ENCODE data around the gene DTNB. TPM values are rescaled to one million over a fixed set of nuclear protein-coding genes. Genes with fewer than 3 reads are reported as not detected.

DTNB gene
- total and polyA plus RNA-seq, 2 experiments from 2014 or later = 31.3 to 33.4 TPM

DNA sequence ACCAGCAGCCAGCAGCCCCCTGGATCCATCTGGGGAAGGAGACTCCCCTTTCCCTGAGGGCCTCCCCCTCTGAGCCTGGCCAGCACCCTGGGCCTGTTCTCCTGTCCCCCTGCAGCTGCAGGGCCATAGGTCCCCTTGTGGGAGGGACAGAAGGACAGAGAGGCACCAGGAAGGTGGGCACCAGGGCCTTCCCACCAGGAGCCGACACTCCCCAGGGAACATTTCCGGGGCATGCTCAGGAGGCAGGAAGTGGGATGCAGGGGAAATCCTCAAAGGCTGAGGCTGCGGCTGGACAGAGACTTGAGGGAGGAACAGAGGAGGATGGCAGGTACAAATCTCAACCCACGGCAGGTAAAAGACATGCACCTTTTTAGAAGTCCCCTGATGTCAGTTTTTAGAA is 317.3 kb downstream of the DTNB start:
- TF ChIP-seq, protein P1, sequence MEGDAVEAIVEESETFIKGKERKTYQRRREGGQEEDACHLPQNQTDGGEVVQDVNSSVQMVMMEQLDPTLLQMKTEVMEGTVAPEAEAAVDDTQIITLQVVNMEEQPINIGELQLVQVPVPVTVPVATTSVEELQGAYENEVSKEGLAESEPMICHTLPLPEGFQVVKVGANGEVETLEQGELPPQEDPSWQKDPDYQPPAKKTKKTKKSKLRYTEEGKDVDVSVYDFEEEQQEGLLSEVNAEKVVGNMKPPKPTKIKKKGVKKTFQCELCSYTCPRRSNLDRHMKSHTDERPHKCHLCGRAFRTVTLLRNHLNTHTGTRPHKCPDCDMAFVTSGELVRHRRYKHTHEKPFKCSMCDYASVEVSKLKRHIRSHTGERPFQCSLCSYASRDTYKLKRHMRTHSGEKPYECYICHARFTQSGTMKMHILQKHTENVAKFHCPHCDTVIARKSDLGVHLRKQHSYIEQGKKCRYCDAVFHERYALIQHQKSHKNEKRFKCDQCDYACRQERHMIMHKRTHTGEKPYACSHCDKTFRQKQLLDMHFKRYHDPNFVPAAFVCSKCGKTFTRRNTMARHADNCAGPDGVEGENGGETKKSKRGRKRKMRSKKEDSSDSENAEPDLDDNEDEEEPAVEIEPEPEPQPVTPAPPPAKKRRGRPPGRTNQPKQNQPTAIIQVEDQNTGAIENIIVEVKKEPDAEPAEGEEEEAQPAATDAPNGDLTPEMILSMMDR (IDR thresholded peaks at IDR 0.05; ENCODE audit: low read depth, low read length) = no peak
- Histone ChIP-seq H3K27me3 (no peaks in the 10 kb centered on the region), H3K27ac (no peak overlapping the region), H3K4me1 (ENCODE audit: low read depth) (no peaks in the 10 kb centered on the region), H3K4me3 (no peak overlapping the region), H3K9me3 (ENCODE audit: low read depth) (no peaks in the 10 kb centered on the region), H3K36me3 (no peaks in the 10 kb centered on the region)
- DNase-seq (ENCODE audit: low read depth in 1 of 2, low spot score in 1 of 2) = no peak

DNA sequence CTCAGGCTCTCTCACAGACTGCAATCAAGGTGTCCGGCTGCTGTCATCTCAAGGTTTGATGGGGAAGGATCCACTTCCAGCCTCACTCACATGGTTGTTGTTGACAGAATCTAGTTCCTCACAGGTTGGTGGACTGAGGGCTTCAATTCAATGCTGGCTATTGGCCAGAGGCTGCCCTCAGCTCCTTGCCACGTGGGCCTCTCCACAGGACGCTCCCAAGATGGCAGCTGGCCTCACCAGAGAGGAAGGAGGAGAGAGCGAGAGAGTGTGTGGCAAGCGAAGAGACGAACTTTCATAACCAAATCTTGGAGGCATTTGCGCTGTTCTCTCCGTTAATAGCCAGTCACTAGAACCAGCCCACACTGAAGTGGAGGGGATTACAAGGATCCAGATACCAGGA is 318.1 kb downstream of the DTNB start:
- Histone ChIP-seq H3K36me3 (no peaks in the 10 kb centered on the region), H3K27me3 (no peaks in the 10 kb centered on the region), H3K4me1 (ENCODE audit: low read depth) (no peaks in the 10 kb centered on the region), H3K4me3 (no peak overlapping the region), H3K9me3 (ENCODE audit: low read depth) (no peaks in the 10 kb centered on the region), H3K27ac (no peak overlapping the region)
- no peak for DNase-seq (ENCODE audit: low read depth in 1 of 2, low spot score in 1 of 2)
- TF ChIP-seq, protein P1 (IDR thresholded peaks at IDR 0.05; ENCODE audit: low read depth, low read length) = no peak

DNA sequence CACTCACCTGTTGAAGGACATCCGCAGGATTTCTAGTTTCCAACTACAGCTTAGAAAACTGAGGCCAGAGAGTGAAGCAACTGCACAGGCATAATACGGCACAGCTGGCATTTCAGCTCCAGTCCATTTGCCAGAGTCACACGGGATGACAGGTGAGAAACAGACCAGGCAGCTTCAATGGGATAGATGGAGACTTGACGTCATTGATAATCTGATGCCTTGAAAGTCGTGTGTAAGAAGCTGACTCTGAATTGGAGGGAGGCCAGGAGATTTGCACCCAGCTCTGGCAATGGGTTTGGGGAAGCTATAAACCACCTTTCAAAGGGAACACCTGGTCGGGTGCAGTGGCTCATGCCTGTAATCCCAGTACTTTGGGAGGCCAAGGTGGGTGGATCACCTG is 319.3 kb downstream of the DTNB start:
- Histone ChIP-seq H3K27ac (no peak overlapping the region), H3K9me3 (ENCODE audit: low read depth) (no peaks in the 10 kb centered on the region), H3K27me3 (no peaks in the 10 kb centered on the region), H3K4me1 (ENCODE audit: low read depth) (no peaks in the 10 kb centered on the region), H3K4me3 (no peak overlapping the region), H3K36me3 (no peaks in the 10 kb centered on the region)
- TF ChIP-seq, protein P1 (IDR thresholded peaks at IDR 0.05; ENCODE audit: low read depth, low read length) = no peak
- DNase-seq (ENCODE audit: low read depth in 1 of 2, low spot score in 1 of 2) = no peak

DNA sequence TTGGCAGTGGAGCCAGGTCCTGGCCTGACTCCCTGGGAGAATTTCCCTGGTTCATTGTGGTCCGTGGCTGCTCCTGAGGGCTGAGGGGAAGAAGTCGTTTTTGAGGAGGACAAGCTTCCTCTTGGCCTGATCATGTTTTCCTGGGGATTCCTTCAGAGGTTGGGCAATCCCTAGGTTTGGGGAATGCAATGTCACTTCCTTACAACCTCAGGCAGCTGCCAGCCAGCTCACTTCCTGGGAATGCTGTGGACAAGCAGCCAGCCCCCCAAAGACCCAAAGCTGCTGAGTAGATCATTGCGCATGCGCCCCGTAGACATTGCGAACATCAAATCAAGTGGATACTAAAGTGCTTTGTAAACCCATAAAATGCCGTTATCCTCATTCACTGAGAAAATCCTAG is 324.0 kb downstream of the DTNB start:
- Histone ChIP-seq H3K4me3 (no peak overlapping the region), H3K27me3 (no peaks in the 10 kb centered on the region), H3K4me1 (ENCODE audit: low read depth) (no peaks in the 10 kb centered on the region), H3K27ac (no peak overlapping the region), H3K9me3 (ENCODE audit: low read depth) (no peaks in the 10 kb centered on the region), H3K36me3 (no peaks in the 10 kb centered on the region)
- DNase-seq (ENCODE audit: low read depth in 1 of 2, low spot score in 1 of 2) = peak in 1 of 2 donors; percentile 83
- TF ChIP-seq, protein P1 (IDR thresholded peaks at IDR 0.05; ENCODE audit: low read depth, low read length) = no peak

DNA sequence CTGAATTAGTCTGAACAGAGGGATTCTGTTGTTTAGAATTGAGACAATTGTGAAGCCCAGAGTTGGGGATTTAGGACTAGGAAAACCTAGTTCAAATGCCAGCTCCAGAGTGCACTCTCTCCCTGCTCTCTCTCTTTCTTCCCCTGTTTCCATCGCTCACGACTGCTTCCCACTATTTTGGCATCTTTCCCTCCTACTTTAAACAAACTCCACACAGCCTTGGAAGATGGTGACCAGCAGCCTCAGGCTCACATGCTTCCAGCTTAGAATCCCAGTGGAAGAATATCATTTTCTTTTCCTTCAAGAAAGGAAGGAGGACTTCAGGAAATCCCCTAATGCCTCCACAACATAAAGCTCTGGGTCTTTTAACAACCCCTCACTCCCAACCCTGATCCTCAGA is 325.5 kb downstream of the DTNB start:
- DNase-seq (ENCODE audit: low read depth in 1 of 2, low spot score in 1 of 2) = no peak
- Histone ChIP-seq H3K9me3 (ENCODE audit: low read depth) (no peaks in the 10 kb centered on the region), H3K4me1 (ENCODE audit: low read depth) (no peaks in the 10 kb centered on the region), H3K27ac (no peak overlapping the region), H3K36me3 (no peaks in the 10 kb centered on the region), H3K4me3 (no peak overlapping the region), H3K27me3 (no peaks in the 10 kb centered on the region)
- TF ChIP-seq, protein P1 (IDR thresholded peaks at IDR 0.05; ENCODE audit: low read depth, low read length) = no peak
